Measurements from ENCODE around the gene FAIM2. TPM values are rescaled to one million over a fixed set of nuclear protein-coding genes. Genes with fewer than 3 reads are reported as not detected.

Gene FAIM2
- total and polyA plus RNA-seq, 2 experiments from 2014 or later = 0.61 to 2.0 TPM

DNA sequence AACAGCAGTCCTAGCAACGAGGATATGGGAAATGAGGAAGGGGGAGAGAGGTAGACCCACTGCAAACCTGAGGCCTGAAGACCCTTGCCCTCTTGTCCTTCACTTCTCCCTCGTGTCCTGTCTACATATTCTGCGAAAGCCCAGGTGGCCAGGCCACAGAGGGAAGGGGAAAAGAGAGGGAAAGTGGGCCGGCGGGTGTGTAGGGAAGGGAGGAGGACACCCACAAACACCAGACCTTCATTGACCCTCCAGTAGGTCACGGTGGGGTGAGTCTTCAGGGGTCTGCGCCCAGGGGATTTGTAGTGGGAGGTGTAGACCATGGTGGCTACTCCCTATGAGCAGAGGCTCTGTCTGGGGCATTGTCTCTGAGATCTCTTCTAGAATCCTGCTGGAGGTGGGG, 3.8 kb downstream of the FAIM2 start:
- H3K4me2 ChIP-seq = no peak overlapping the region
- H3K79me2 ChIP-seq (replicated peaks; ENCODE audit: insufficient read depth) = no peaks in the 10 kb centered on the region
- H3K4me3 Mint-ChIP-seq = no peak overlapping the region
- no peaks in the 10 kb centered on the region for H3F3A ChIP-seq (replicated peaks; ENCODE audit: low read depth)
- peaks cover 18% of the 10 kb centered on the region for H3K27me3 ChIP-seq (ENCODE audit: insufficient read depth)
- H3K27me3 Mint-ChIP-seq (ENCODE audit: insufficient read depth, low read depth, poor library complexity) = peaks cover 18% of the 10 kb centered on the region
- H3K36me3 Mint-ChIP-seq (ENCODE audit: low read depth) = no peaks in the 10 kb centered on the region
- no peak overlapping the region for H2AFZ ChIP-seq
- no peaks in the 10 kb centered on the region; the same call in 1 of the 2 replicates for H3K4me1 ChIP-seq (ENCODE audit: insufficient read depth)
- H4K20me1 ChIP-seq (replicated peaks; ENCODE audit: insufficient read depth) = no peaks in the 10 kb centered on the region
- H3K9me2 ChIP-seq (ENCODE audit: insufficient read depth) = no peaks in the 10 kb centered on the region
- H3K9me3 Mint-ChIP-seq = no peaks in the 10 kb centered on the region
- DNase-seq (ENCODE audit: low spot score) = no peak
- H3K36me3 ChIP-seq (ENCODE audit: insufficient read depth) = no peaks in the 10 kb centered on the region
- H3K27ac Mint-ChIP-seq = no peak overlapping the region
- peaks cover 19% of the 10 kb centered on the region for H3K4me1 Mint-ChIP-seq
- no peak overlapping the region for H3K4me3 ChIP-seq
- TF ChIP-seq ZNF114 (CRISPR knock-in tag; IDR thresholded peaks at IDR 0.05) (no peak), EZH2phosphoT487 (IDR thresholded peaks at IDR 0.05; ENCODE audit: unreplicated experiment) (no peak), ZNF331 (CRISPR knock-in tag; IDR thresholded peaks at IDR 0.05; ENCODE audit: low read depth) (no peak), NANOG (IDR thresholded peaks at IDR 0.05; ENCODE audit: borderline replicate concordance) (no peak), JUNB (IDR thresholded peaks at IDR 0.05; ENCODE audit: unreplicated experiment) (no peak)
- TF ChIP-seq, protein P1, sequence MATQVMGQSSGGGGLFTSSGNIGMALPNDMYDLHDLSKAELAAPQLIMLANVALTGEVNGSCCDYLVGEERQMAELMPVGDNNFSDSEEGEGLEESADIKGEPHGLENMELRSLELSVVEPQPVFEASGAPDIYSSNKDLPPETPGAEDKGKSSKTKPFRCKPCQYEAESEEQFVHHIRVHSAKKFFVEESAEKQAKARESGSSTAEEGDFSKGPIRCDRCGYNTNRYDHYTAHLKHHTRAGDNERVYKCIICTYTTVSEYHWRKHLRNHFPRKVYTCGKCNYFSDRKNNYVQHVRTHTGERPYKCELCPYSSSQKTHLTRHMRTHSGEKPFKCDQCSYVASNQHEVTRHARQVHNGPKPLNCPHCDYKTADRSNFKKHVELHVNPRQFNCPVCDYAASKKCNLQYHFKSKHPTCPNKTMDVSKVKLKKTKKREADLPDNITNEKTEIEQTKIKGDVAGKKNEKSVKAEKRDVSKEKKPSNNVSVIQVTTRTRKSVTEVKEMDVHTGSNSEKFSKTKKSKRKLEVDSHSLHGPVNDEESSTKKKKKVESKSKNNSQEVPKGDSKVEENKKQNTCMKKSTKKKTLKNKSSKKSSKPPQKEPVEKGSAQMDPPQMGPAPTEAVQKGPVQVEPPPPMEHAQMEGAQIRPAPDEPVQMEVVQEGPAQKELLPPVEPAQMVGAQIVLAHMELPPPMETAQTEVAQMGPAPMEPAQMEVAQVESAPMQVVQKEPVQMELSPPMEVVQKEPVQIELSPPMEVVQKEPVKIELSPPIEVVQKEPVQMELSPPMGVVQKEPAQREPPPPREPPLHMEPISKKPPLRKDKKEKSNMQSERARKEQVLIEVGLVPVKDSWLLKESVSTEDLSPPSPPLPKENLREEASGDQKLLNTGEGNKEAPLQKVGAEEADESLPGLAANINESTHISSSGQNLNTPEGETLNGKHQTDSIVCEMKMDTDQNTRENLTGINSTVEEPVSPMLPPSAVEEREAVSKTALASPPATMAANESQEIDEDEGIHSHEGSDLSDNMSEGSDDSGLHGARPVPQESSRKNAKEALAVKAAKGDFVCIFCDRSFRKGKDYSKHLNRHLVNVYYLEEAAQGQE (IDR thresholded peaks at IDR 0.05; ENCODE audit: unreplicated experiment) = no peak
- no peak for ATAC-seq
- H3K27ac ChIP-seq (ENCODE audit: low read depth) = no peak overlapping the region

DNA sequence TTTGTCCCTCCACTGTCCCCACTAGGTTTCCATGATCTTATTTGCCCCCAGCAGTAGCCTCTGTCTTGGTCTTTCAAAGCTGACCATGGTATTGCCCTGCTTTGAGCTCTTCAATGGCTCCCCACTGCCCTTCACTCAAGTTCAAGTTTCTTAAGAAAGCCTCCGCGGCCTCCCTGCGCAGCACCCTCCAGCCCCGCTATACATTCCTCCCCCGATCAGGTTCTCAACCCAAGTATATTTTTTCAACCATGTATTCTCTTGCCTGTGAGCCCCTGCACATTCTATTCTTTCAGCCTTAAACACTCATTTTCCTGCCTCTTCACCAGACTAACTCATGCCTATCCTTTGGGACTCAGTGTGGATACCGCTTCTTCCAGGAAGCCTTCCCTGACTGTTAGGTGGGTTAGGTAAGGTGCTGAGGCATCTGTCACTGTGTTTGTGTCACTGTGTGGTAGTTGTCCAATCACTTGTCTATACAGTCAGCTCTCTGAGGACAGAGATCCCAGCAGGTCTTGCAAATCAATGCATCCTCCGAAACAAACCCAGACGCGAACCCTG, 4.3 kb downstream of the FAIM2 start:
- Mint-ChIP-seq H3K36me3 (ENCODE audit: low read depth) (no peaks in the 10 kb centered on the region), H3K27me3 (ENCODE audit: insufficient read depth, low read depth, poor library complexity) (peaks cover 16% of the 10 kb centered on the region), H3K4me3 (no peak overlapping the region), H3K4me1 (peaks cover 22% of the 10 kb centered on the region), H3K9me3 (no peaks in the 10 kb centered on the region), H3K27ac (no peak overlapping the region)
- no peak overlapping the region for H3K4me2 ChIP-seq
- no peak overlapping the region for H3K4me3 ChIP-seq
- no peaks in the 10 kb centered on the region for H3K79me2 ChIP-seq (replicated peaks; ENCODE audit: insufficient read depth)
- no peaks in the 10 kb centered on the region for H3F3A ChIP-seq (replicated peaks; ENCODE audit: low read depth)
- no peaks in the 10 kb centered on the region for H3K36me3 ChIP-seq (ENCODE audit: insufficient read depth)
- H3K27me3 ChIP-seq (ENCODE audit: insufficient read depth) = peaks cover 12% of the 10 kb centered on the region; the same call in 1 of the 2 replicates
- H3K27ac ChIP-seq (ENCODE audit: low read depth) = no peak overlapping the region
- peaks cover 4% of the 10 kb centered on the region; the same call in 1 of the 2 replicates for H3K4me1 ChIP-seq (ENCODE audit: insufficient read depth)
- no peak for DNase-seq (ENCODE audit: low spot score)
- no peak overlapping the region for H2AFZ ChIP-seq
- H4K20me1 ChIP-seq (replicated peaks; ENCODE audit: insufficient read depth) = no peaks in the 10 kb centered on the region
- ATAC-seq = no peak
- no peaks in the 10 kb centered on the region for H3K9me2 ChIP-seq (ENCODE audit: insufficient read depth)
- TF ChIP-seq, protein P2, sequence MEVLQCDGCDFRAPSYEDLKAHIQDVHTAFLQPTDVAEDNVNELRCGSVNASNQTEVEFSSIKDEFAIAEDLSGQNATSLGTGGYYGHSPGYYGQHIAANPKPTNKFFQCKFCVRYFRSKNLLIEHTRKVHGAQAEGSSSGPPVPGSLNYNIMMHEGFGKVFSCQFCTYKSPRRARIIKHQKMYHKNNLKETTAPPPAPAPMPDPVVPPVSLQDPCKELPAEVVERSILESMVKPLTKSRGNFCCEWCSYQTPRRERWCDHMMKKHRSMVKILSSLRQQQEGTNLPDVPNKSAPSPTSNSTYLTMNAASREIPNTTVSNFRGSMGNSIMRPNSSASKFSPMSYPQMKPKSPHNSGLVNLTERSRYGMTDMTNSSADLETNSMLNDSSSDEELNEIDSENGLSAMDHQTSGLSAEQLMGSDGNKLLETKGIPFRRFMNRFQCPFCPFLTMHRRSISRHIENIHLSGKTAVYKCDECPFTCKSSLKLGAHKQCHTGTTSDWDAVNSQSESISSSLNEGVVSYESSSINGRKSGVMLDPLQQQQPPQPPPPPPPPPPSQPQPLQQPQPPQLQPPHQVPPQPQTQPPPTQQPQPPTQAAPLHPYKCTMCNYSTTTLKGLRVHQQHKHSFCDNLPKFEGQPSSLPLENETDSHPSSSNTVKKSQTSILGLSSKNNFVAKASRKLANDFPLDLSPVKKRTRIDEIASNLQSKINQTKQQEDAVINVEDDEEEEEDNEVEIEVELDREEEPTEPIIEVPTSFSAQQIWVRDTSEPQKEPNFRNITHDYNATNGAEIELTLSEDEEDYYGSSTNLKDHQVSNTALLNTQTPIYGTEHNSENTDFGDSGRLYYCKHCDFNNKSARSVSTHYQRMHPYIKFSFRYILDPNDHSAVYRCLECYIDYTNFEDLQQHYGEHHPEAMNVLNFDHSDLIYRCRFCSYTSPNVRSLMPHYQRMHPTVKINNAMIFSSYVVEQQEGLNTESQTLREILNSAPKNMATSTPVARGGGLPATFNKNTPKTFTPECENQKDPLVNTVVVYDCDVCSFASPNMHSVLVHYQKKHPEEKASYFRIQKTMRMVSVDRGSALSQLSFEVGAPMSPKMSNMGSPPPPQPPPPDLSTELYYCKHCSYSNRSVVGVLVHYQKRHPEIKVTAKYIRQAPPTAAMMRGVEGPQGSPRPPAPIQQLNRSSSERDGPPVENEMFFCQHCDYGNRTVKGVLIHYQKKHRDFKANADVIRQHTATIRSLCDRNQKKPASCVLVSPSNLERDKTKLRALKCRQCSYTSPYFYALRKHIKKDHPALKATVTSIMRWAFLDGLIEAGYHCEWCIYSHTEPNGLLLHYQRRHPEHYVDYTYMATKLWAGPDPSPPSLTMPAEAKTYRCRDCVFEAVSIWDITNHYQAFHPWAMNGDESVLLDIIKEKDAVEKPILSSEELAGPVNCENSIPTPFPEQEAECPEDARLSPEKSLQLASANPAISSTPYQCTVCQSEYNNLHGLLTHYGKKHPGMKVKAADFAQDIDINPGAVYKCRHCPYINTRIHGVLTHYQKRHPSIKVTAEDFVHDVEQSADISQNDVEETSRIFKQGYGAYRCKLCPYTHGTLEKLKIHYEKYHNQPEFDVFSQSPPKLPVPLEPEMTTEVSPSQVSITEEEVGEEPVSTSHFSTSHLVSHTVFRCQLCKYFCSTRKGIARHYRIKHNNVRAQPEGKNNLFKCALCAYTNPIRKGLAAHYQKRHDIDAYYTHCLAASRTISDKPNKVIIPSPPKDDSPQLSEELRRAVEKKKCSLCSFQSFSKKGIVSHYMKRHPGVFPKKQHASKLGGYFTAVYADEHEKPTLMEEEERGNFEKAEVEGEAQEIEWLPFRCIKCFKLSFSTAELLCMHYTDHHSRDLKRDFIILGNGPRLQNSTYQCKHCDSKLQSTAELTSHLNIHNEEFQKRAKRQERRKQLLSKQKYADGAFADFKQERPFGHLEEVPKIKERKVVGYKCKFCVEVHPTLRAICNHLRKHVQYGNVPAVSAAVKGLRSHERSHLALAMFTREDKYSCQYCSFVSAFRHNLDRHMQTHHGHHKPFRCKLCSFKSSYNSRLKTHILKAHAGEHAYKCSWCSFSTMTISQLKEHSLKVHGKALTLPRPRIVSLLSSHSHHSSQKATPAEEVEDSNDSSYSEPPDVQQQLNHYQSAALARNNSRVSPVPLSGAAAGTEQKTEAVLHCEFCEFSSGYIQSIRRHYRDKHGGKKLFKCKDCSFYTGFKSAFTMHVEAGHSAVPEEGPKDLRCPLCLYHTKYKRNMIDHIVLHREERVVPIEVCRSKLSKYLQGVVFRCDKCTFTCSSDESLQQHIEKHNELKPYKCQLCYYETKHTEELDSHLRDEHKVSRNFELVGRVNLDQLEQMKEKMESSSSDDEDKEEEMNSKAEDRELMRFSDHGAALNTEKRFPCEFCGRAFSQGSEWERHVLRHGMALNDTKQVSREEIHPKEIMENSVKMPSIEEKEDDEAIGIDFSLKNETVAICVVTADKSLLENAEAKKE (CRISPR knock-in tag; IDR thresholded peaks at IDR 0.05) = no peak
- TF ChIP-seq CREB1 (CRISPR knock-in tag; IDR thresholded peaks at IDR 0.05; ENCODE audit: low read depth) (no peak), STAT1 (IDR thresholded peaks at IDR 0.05; ENCODE audit: unreplicated experiment) (no peak), EZH2phosphoT487 (IDR thresholded peaks at IDR 0.05; ENCODE audit: unreplicated experiment) (no peak)
- TF ChIP-seq, protein P3, sequence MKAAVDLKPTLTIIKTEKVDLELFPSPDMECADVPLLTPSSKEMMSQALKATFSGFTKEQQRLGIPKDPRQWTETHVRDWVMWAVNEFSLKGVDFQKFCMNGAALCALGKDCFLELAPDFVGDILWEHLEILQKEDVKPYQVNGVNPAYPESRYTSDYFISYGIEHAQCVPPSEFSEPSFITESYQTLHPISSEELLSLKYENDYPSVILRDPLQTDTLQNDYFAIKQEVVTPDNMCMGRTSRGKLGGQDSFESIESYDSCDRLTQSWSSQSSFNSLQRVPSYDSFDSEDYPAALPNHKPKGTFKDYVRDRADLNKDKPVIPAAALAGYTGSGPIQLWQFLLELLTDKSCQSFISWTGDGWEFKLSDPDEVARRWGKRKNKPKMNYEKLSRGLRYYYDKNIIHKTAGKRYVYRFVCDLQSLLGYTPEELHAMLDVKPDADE (IDR thresholded peaks at IDR 0.05) = no peak

Measured in GM23338 (cell line).